ENCODE data around the gene BCAS1.
A peak's percentile ranks its signal among the peaks of the same experiment; 100 is the strongest.

BCAS1 gene

DNA sequence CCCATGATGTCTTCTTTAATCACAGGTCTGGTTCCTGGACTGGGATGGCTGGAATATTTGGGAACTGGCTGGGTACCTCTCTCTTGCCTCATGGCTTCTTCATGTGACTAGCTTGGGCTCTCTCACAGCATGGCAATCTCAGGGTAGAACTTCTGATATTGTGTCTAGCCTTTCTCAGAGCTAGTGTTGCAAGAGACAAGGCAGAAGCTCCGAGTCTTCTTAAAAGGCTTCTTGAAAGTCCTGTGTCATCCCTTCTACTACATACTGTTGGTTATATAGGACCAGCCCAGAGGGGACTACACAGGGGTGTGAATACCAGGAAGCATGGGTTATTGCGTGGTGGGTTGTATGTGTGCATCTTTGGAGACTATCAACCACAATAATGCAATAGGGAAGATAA is 23.3 kb downstream of the BCAS1 start:
- no peak for DNase-seq (ENCODE audit: low spot score)

GRCh38 chr20:54044156-54044555 is 26.2 kb downstream of the BCAS1 start:
- DNase-seq (ENCODE audit: low spot score), result peak; percentile 41

DNA sequence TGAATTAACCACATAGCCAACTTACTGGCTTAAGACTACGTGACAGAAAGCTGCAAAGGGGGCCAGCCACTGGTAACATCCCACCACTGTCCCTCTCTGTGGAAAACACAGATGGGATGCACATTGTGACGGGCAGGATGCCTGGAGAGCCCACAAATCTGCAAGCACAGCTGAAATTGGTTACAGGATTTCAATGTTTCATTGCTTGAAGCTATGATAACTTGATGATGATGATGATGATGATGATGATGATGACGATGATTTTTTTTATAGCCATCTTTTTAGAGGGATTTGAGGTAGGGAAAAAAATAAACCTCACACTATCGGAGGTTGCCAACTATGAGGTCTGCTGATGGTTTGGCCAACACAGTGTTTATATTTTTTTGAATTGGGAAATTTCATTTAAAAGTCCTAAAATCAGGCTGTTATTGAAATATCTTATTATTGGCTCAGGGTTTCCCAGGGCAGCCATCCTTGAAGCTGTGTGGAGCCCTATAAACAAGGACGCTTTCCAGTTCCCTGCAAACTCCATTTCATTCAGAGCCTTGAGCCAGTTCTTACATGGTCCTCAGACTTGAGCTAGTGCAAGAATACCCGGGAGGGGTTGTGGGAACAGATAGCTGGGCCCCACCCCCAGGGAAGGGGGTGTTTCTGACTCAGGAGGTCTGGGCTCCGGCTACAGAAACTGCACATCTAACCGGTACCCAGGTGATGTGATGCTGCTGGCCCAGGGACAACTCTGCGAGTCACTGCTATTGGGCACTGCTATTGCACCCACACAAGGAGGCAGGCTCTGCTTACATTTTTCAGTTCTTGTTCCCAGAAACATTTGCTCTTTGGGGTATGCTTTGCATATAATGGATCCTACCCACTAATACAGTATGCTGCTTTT is 27.1 kb downstream of the BCAS1 start:
- DNase-seq (ENCODE audit: low spot score), result no peak

GRCh38 chr20:54042021-54042420 is 28.4 kb downstream of the BCAS1 start:
- DNase-seq (ENCODE audit: low spot score), result no peak

GRCh38 chr20:54041336-54041735 is 29.1 kb downstream of the BCAS1 start:
- DNase-seq (ENCODE audit: low spot score), result no peak

- no peak for DNase-seq (ENCODE audit: low spot score)
Observed at GRCh38 chr20:54040531-54040930, 29.9 kb downstream of the BCAS1 start.

DNA sequence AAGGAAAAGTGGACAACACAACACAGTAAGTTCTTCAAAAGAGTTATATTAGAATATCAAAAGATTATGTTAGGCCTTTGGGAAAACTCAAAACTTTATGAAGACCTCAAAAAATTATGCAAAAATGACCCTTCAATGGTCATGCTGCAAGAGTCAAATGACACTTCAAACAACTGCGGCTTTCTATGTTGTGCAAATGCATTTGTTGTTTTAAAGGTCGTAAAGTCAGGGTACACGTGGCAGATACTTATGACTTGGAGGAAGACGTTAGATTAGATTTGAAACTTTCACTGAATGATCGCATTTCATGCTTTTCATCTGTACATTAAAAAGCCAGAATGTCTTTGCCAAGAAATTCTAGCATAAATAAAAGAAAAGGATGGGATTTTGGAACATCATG is 31.4 kb downstream of the BCAS1 start:
- DNase-seq (ENCODE audit: low spot score), result no peak

GRCh38 chr20:54037525-54037924 is 32.9 kb downstream of the BCAS1 start:
- DNase-seq (ENCODE audit: low spot score), result no peak

GRCh38 chr20:54029643-54030042 is 40.8 kb downstream of the BCAS1 start:
- no peak for DNase-seq (ENCODE audit: low spot score)

DNA sequence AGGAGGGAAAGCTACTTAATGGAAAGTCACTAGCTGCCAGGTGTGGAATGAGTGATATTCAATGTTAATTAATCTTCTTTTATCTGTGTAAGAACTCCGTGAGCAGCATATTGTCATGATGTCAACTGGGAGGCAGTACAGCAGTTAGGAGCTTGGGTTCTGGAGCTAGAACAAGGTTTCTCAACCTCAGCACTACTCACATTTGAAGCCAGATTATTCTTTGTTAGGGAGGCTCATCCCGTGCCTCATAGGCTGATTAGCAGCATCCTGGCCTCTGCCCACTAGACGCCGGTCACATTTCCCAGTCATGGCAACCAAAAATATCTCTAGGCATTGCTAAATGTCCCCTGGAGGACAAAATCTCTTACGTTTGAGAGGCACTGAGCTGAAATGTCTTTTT is 41.2 kb downstream of the BCAS1 start:
- DNase-seq (ENCODE audit: low spot score), result no peak

DNA sequence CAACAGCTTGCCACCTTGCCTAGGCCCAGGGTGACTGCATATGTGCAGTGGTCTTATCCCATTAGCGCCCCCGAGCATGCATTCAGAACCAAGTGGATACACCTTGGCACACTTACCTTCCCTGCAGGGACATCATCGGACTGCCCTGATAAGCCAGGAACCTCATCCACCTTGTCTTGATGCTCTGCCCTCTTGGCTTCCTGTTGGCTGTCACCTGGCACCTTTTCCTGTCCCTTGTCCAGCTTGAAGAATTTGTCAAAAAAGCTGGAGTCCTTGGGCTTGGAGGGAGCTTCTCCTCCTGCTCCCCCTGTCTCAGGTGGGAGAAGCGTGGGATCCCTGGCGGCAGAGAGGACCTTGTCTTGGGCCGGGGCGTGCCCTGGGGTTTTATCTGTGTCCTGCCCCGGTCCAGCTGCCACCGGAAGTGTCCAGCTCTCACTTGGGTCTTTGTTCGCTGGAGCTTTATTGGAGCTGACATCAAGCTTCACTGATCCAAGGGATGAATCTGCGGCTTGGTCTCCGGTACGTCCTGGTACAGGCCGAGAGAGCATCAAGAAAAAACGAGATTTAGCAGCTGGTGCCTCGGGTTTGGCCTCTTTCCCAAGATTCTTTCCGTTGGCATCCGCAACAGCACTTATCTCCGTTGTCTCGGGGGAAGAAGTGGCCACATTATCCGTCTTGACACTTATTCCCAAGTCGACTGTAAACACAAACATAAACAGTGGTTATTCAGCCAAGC is 42.0 kb downstream of the BCAS1 start:
- DNase-seq (ENCODE audit: low spot score), result no peak

- no peak for DNase-seq (ENCODE audit: low spot score)
Observed at GRCh38 chr20:54027704-54028103, 42.7 kb downstream of the BCAS1 start.

DNA sequence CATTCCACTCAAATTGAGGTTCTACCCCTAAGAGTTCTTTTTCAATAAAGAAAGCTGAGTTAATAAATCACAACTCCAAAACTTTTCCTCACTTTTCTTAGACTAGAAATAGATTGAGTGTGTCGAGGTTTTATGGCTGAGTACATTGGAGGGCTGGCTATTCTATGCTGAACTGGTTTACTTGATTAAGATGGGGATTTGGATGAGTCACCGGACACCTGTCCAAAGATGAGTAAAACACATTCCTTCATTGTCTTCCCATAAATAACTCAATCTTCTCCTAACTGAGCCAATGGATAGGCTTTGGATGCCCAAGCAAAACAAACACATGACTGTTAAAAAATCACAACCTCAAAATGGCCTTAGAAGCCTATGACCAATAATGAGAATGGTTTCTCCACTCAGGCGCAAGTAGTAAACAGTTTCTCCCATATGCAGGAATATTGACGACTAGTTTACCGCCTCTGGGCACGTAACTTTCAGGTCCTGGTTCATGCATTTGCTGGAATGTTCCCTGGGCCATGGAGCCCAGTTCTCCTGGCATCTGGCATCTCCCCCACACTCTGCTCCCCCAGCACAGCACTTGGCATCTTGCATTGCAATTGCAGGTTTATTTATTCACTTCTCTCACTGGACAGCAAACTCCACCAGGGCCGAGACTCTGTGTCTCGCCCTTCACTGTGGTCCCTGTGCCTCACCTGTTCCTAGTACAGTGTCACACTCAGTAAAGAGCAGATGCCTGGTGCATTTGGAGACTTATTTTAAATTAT is 43.9 kb downstream of the BCAS1 start:
- DNase-seq (ENCODE audit: low spot score), result no peak

DNA sequence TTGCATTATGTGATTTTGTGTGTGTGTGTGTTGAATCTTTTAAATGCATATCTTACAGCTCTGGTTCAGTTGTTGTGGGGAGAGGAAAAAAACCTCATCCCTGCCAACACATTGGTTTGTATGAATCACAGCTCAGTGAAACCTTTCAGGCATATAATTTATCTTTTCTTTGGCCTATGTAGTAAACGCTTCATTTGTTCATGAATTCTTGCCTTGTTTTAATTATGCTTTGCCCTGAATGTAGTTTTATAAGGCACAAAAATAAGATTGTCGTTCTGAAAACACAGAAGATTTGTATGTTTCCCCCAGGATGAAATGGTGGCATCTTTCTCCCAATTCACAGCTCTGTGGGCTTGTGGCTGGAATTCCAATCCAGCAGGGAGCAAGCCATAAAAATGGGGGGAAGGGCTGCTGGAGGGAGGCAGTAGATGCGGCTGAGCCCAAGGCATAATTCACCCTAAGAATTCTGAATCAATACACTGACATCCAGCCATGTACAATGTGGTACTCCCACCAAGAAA is 45.1 kb downstream of the BCAS1 start:
- peak; percentile 15 for DNase-seq (ENCODE audit: low spot score)

- DNase-seq (ENCODE audit: low spot score), result no peak
Observed at GRCh38 chr20:54023406-54023805, 47.0 kb downstream of the BCAS1 start.

- no peak for DNase-seq (ENCODE audit: low spot score)
Observed at GRCh38 chr20:54021446-54022235, 48.8 kb downstream of the BCAS1 start.

GRCh38 chr20:54020868-54021267 is 49.5 kb downstream of the BCAS1 start:
- DNase-seq (ENCODE audit: low spot score), result no peak

- DNase-seq (ENCODE audit: low spot score), result no peak
Observed at GRCh38 chr20:54020348-54020747, 50.0 kb downstream of the BCAS1 start.

DNA sequence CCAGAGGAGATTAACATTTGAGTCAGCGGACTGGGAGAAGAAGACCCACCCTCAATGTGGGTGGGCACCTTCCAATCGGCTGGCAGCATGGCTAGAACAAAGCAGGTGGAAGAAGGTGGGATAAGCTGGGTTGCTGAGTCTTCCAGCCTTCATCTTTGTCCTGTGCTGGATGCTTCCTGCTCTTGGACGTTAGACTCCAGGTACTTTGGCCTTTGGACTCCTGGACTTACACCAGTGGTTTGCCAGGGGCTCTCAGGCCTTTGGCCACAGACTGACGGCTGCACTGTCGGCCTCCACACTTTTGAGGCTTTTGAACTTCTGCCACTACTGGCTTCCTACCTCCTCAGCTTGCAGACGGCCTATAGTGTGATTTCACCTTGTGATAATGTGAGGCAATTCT is 50.8 kb downstream of the BCAS1 start:
- no peak for DNase-seq (ENCODE audit: low spot score)

DNA sequence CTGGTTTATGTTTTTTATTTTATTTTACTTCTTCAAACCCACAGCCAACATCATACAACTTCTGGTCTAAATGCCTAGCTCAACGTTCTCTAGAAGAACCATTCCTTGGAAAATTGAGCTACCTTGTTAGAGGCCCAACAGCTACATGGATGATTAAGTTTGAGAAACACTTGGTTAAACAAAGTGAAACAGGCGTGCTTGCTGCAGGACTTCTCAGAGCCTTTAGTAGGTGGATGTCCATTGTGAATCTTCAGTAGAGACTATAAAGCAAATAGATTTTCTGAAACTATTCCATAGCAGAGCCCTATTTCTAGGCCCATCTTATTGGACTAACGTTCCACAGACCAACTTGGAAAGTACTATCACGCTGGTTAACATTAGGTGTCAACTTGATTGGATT is 51.3 kb downstream of the BCAS1 start:
- no peak for DNase-seq (ENCODE audit: low spot score)

DNA sequence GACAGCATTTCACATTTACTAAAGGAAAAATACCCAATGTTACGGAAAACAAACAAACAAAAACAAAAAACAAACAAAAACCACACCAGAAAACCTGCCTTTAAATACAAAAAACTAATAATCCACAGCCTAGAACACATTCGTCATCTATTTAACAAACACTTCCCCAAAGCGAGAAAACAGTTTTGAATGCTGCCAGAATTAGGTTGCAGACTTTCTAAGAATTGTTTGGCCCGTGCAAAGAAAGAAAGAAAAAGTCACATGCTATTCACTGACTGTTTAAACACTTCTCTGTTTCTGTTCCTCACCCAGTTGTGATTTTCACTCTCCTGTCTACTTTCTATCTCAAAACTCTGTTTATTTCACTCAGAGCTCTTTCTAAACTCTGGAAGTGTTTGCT is 52.5 kb downstream of the BCAS1 start:
- no peak for DNase-seq (ENCODE audit: low spot score)

DNA sequence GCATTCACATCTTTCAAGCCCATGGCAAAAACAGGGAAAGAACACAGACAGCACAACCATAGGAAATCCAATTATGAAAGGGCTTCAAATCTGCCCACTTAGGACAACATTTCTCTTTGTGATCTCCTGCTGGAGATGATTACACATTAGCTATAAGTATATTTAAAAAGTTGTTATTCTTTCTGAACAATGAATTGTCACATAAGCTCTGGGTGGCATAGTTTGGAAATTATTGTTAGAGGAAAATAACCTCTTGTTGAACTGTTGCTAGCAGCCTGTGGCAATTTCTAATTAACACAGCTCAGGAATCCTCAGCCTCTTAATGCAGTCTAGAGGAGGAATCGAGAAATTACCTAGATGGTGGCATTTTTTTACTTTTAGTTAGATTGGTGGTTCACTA is 54.9 kb downstream of the BCAS1 start:
- no peak for DNase-seq (ENCODE audit: low spot score)

Data from AG08396 (cell line).